Heart right ventricle (tissue), 16 donors: ENCODE results near the gene APOBEC3A. TPM values are rescaled to one million over a fixed set of nuclear protein-coding genes. Genes with fewer than 3 reads are reported as not detected.

Experiments
- ATAC-seq, 8 donors: fragments of 200-7000 bp; cut with Tn5 transposase; one replicate each; pipeline ENCODE4 v1.9.1; 2020; ENCODE audit warnings: mild to moderate bottlenecking in 8 of 8, moderate library complexity in 8 of 8, moderate number of reproducible peaks in 1 of 8
- DNase-seq, 2 donors: peaks; one replicate each; pipeline ENCODE4 v3.0.0-alpha.2; 2020
- H3K27ac ChIP-seq, 10 donors: fragments of 200-600 bp; sonication (generic) in 2 of 10; one replicate each; pipeline versions ENCODE4 v1.5.0 to v1.8.0; 2020 to 2022; ENCODE audit warnings: mild to moderate bottlenecking in 3 of 10
- H3K27me3 ChIP-seq, 7 donors: fragments of 200-600 bp; one replicate each; pipeline ENCODE4 v1.8.0; 2021 to 2022; ENCODE audit warnings: mild to moderate bottlenecking in 2 of 7
- H3K36me3 ChIP-seq, 9 donors: fragments of 200-600 bp; sonication (generic) in 1 of 9; one replicate each; pipeline versions ENCODE4 v1.5.0 to v1.8.0; 2020 to 2022; ENCODE audit warnings: mild to moderate bottlenecking in 2 of 9
- H3K4me1 ChIP-seq, 9 donors: fragments of 200-600 bp; sonication (generic) in 1 of 9; one replicate each; pipeline versions ENCODE4 v1.5.0 to v1.8.0; 2020 to 2022; ENCODE audit warnings: mild to moderate bottlenecking in 4 of 9
- H3K4me3 ChIP-seq, 10 donors: fragments of 200-600 bp; sonication (generic) in 2 of 10; one replicate each; pipeline versions ENCODE4 v1.5.0 to v1.8.0; 2020 to 2022; ENCODE audit warnings: mild to moderate bottlenecking in 7 of 10, moderate library complexity in 2 of 10
- H3K9me3 ChIP-seq, 11 donors: fragments of 200-600 bp in 10 of 11; sonication (generic) in 2 of 11; one replicate each; pipeline versions ENCODE4 v1.5.0 to v1.8.0; 2013 to 2022; ENCODE audit warnings: mild to moderate bottlenecking in 2 of 11, control low read depth in 1 of 11, moderate library complexity in 1 of 11
- WGBS, 2 donors: extraction: QIAGEN DNeasy Blood & Tissue Kit; methylation state at CpG; one replicate each; pipeline ENCODE4 v1.1.7; 2013; ENCODE audit warnings: inconsistent platforms in 1 of 2; 5-methylcytosine and 5-hydroxymethylcytosine counted together
- intact Hi-C, 10 donors: fragments of 100-400 bp; cut with DNase I; formaldehyde crosslinking; loops; one replicate each; pipeline versions ENCODE4 v1.11.1 to v1.14.2; 2022
- polyA plus RNA-seq, 2 donors: library from polyadenylated mRNA; stranded (reverse); fragments of 200-250 nt; gene quantifications; one replicate each; pipeline ENCODE4 v1.2.3, GENCODE V29; 2013
- total RNA-seq, 10 donors: library from RNA; stranded (reverse); fragmentation: NEBNext Ultra II Directional in 3 of 10; extraction: Animal tissue kit (Norgen Biotek cat#: 25700) in 3 of 10; gene quantifications; one replicate each; pipeline versions ENCODE4 v1.2.1 to v1.2.4, GENCODE V29; 2021 to 2023
- TF ChIP-seq, protein P1 (sequence below), 9 donors: fragments of 200-600 bp; sonication (generic) in 2 of 9; IDR thresholded peaks; one replicate each; pipeline versions ENCODE4 v1.5.0 to v1.8.0; 2021 to 2022; ENCODE audit warnings: antibody characterized with exemption in 9 of 9, mild to moderate bottlenecking in 5 of 9, moderate library complexity in 1 of 9
- donor health status: Arrhythmogenic right ventricular cardiomyopathy.
- donor health status: ischemic (EF 13 %, LVEDD 7.1; RV severe dilation, severe dysfunction).
- donor health status: healthy with polysubstance abuse.
- donor health status: DM: no; HTN: yes; CAD: no.
- donor health status: DM: no; HTN: no; CAD: no.
- donor health status: ischemic (EF 25% LVEDD 6.9; RV normal size, moderate dysfunction).
- donor health status: ischemic (EF 25% LVEDD 5.7; RV mildly dilated, moderate dysfunction).
- donor health status: healthy.
- donor health status: DM: yes; HTN: yes; CAD: no.
- donor health status: Ischemic cardiomyopathy.
- donor health status: ischemic (EF 35%, LVEDD 5.7; RV mildly dilated, moderate dysfunction).
- donor health status: nonischemic (EF 11% LVEDD 7.7; RV severe dilation, severe dysfunction).
- donor health status: DM: yes; HTN: yes; CAD: no.
- donor health status: PGD.
- donor health status: ischemic (EF 29% LVEDD 5.4; RV normal size, mild dysfunction).
- donor health status: nonischemic (EF 23%, LVEDD 6.1; RV moderate dilation, normal function).

The APOBEC3A gene
- total and polyA plus RNA-seq, 12 donors, result 0.20 to 5.6 (median 0.93) TPM; not detected in 2

DNA sequence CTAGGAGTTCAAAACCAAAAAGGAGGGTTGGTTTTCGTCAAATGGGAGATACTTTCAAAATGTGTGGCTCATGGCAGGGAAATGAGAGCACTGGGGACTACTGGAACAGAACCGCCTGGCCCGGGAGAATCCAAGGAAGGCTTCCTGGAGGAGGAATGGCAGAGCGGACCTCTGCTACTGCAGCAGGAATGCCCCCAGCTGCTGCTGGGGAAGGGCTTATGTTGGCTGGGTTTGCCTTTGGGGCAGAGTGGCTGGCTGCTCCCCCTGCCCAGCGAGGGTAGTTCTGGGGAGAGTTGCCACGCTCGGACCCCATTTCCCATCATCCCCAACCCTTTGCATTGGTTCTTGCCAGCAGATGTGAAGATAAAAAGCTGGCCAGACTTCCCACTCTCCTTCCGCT is 10.6 kb upstream of the APOBEC3A start:
- no peaks in the 10 kb centered on the region for H3K9me3 ChIP-seq
- no peak overlapping the region for H3K4me3 ChIP-seq
- DNase-seq, result no peak
- peaks cover 0 to 41% (median 0%) of the 10 kb centered on the region in 9 donors for H3K4me1 ChIP-seq
- intact Hi-C loops, result no loop called here
- H3K27ac ChIP-seq, result no peak overlapping the region
- ATAC-seq, result no peak
- 81 to 93% methylated on average over 8 of the region's 8 CpGs for WGBS, 2 donors
- no peaks in the 10 kb centered on the region for H3K36me3 ChIP-seq
- TF ChIP-seq, protein P1, sequence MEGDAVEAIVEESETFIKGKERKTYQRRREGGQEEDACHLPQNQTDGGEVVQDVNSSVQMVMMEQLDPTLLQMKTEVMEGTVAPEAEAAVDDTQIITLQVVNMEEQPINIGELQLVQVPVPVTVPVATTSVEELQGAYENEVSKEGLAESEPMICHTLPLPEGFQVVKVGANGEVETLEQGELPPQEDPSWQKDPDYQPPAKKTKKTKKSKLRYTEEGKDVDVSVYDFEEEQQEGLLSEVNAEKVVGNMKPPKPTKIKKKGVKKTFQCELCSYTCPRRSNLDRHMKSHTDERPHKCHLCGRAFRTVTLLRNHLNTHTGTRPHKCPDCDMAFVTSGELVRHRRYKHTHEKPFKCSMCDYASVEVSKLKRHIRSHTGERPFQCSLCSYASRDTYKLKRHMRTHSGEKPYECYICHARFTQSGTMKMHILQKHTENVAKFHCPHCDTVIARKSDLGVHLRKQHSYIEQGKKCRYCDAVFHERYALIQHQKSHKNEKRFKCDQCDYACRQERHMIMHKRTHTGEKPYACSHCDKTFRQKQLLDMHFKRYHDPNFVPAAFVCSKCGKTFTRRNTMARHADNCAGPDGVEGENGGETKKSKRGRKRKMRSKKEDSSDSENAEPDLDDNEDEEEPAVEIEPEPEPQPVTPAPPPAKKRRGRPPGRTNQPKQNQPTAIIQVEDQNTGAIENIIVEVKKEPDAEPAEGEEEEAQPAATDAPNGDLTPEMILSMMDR (IDR thresholded peaks at IDR 0.05), result no peak
- peaks cover 0 to 53% (median 22%) of the 10 kb centered on the region in 7 donors for H3K27me3 ChIP-seq

DNA sequence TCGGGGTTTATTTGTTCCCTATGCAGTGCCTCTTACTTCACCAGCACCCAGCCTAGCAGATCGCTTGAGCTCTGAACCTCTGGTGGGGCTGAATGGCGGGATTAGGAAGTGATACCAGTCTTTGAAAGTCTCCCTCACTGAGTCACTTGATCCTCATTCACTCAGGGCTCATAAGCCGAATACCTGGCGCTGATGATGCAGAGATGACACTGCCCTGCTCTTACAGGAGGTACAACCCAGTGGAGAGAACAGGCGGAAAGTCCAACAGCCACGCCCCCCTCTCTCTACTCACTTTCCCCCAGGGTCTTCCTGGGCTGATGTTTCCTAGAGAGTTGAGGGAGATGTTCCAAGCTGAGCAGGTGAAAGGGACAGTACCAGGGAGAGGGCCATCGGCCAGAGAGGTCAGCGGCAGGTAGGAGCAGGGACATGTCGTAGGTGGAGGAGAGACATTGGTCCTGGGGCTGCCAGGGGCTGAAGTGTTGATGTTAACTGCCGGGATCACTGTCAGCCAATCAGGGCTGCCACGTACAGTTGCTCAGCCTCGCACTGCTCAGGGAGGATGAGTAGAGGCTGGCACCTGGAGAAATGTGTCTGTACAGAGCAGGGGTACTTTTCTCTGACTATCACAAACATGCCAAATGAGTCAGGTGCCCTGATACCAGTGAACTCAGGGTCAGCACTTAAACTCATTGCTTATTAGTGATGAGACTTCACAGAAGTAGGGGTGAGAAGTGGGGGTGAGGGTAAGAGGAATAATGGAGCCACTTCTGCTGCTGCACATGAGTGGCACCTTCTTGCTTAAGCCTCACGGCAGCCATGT is 9.9 kb upstream of the APOBEC3A start:
- peaks cover 0 to 51% (median 22%) of the 10 kb centered on the region in 7 donors for H3K27me3 ChIP-seq
- H3K4me1 ChIP-seq, result peaks cover 0 to 42% (median 0%) of the 10 kb centered on the region in 9 donors
- no peak for ATAC-seq
- no peak overlapping the region for H3K4me3 ChIP-seq
- 78 to 81% methylated on average over 14 of the region's 14 CpGs for WGBS, 2 donors
- no peaks in the 10 kb centered on the region for H3K9me3 ChIP-seq
- H3K36me3 ChIP-seq, result no peaks in the 10 kb centered on the region
- DNase-seq, result no peak
- no peak overlapping the region for H3K27ac ChIP-seq
- intact Hi-C loops, result no loop called here
- TF ChIP-seq, protein P1 (IDR thresholded peaks at IDR 0.05), result no peak

DNA sequence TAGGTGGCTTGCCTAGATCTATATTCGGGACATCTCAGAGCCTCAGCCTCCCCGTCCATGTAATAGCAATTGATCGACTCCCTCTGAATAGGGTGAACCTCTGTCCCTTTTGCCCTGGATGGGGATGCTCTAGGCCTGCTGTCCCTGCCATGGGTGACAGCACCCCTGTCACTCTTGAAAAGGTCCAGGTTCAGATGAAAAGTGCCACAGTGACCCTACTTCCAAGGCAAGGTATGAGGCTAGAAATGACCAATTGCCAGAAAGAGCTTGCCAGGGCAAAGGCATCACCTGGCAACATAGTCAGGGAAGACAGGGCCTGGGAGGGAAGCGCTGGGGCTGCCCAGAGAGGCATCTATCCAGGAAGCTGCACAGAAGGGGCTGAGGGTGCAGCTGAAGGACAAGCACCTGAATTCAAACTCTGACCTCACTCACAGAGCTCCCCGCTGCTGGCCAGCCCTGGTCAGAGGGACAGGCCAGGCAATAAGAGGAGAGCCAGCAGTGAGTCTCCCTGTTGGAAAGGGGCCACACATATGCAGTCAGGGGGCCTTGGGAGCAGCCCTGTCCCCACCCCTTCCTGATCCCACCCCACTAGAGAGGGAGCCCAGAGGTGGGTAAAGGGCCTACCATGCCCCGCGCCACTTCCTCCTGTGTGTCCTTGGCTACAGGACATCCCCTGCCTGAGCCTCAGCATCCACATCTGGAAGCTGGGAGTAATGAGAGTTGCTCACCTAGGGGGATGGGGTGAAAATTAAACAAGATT is 9.0 kb upstream of the APOBEC3A start:
- H3K9me3 ChIP-seq, result no peaks in the 10 kb centered on the region
- H3K36me3 ChIP-seq, result no peaks in the 10 kb centered on the region
- peaks cover 0 to 41% (median 0%) of the 10 kb centered on the region in 9 donors for H3K4me1 ChIP-seq
- H3K27me3 ChIP-seq, result peaks cover 0 to 42% (median 14%) of the 10 kb centered on the region in 7 donors
- WGBS, 2 donors, result 90 to 94% methylated on average over 7 of the region's 7 CpGs
- DNase-seq (no peak), ATAC-seq (no peak)
- H3K27ac ChIP-seq, result no peak overlapping the region
- TF ChIP-seq, protein P1 (IDR thresholded peaks at IDR 0.05), result no peak
- H3K4me3 ChIP-seq, result no peak overlapping the region
- intact Hi-C loops, result no loop called here

DNA sequence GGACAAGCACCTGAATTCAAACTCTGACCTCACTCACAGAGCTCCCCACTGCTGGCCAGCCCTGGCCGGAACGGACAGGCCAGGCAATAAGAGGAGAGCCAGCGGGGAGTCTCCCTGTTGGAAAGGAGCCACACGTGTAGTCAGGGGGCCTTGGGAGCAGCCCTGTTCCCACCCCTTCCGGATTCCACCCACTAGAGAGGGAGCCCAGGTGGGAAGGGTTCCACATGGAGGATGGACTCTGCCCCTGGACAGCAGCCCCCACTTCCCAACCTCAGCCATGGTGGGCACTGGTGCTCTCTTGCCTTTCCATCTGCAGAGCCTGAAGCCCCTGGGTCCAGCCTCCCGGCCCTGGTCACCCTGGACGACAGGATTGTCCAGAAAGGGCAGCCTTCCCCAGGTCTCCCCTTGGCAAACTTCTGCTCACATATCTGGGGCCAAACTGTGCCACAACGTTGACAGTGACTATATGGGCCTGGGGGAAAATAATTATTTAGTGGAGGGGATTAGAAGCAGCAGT is 7.5 kb upstream of the APOBEC3A start:
- DNase-seq (no peak), ATAC-seq (no peak)
- peaks cover 0 to 50% (median 0%) of the 10 kb centered on the region in 9 donors for H3K4me1 ChIP-seq
- 71 to 75% methylated on average over 8 of the region's 8 CpGs for WGBS, 2 donors
- H3K27me3 ChIP-seq, result peaks cover 0 to 29% (median 6%) of the 10 kb centered on the region in 7 donors
- intact Hi-C loops, result no loop called here
- H3K4me3 ChIP-seq, result no peak overlapping the region
- H3K9me3 ChIP-seq, result no peaks in the 10 kb centered on the region
- no peaks in the 10 kb centered on the region for H3K36me3 ChIP-seq
- TF ChIP-seq, protein P1 (IDR thresholded peaks at IDR 0.05), result no peak
- no peak overlapping the region for H3K27ac ChIP-seq
